GM21576 (cell line): Measurements from ENCODE around the gene CNNM2.
"Not testable (repeated sequence)": the region's sequence is repeated elsewhere in the genome, so short reads cannot be mapped to it uniquely, and the experiment has no call there.

Experiments
- ATAC-seq: cut with Tn5 transposase; IDR thresholded peaks from one replicate; pipeline ENCODE4 v1.9.1; 2021; ENCODE audit warnings: mild to moderate bottlenecking, moderate library complexity; ENCODE audit not compliant: unreplicated experiment

Gene CNNM2

GRCh38 chr10:102923601-102924000 lies 5.5 kb downstream of the CNNM2 start:
- no peak for ATAC-seq

GRCh38 chr10:102926842-102927241 lies 8.7 kb downstream of the CNNM2 start:
- no peak for ATAC-seq

- ATAC-seq: no peak
Measured at GRCh38 chr10:102927311-102928010, 9.4 kb downstream of the CNNM2 start.

GRCh38 chr10:102928442-102928841 lies 10.3 kb downstream of the CNNM2 start:
- not testable (repeated sequence) for ATAC-seq

- no peak for ATAC-seq
Measured at GRCh38 chr10:102930720-102931119, 12.6 kb downstream of the CNNM2 start.

GRCh38 chr10:102931643-102932042 lies 13.5 kb downstream of the CNNM2 start:
- no peak for ATAC-seq

- no peak for ATAC-seq
Measured at GRCh38 chr10:102935505-102935904, 17.4 kb downstream of the CNNM2 start.

GRCh38 chr10:102935939-102936605 lies 18.0 kb downstream of the CNNM2 start:
- ATAC-seq: no peak

GRCh38 chr10:102941401-102941800 lies 23.3 kb downstream of the CNNM2 start:
- no peak for ATAC-seq

GRCh38 chr10:102945449-102945848 lies 27.4 kb downstream of the CNNM2 start:
- no peak for ATAC-seq

GRCh38 chr10:102945962-102946361 lies 27.9 kb downstream of the CNNM2 start:
- no peak for ATAC-seq

- ATAC-seq: no peak
Measured at GRCh38 chr10:102946992-102947391, 28.9 kb downstream of the CNNM2 start.

- no peak for ATAC-seq
Measured at GRCh38 chr10:102948176-102948575, 30.1 kb downstream of the CNNM2 start.

- ATAC-seq: no peak
Measured at GRCh38 chr10:102948786-102949185, 30.7 kb downstream of the CNNM2 start.

GRCh38 chr10:102949916-102950315 lies 31.8 kb downstream of the CNNM2 start:
- ATAC-seq: no peak

- ATAC-seq: no peak
Measured at GRCh38 chr10:102951316-102951715, 33.2 kb downstream of the CNNM2 start.

- ATAC-seq: no peak
Measured at GRCh38 chr10:102959360-102959759, 41.3 kb downstream of the CNNM2 start.

- ATAC-seq: no peak
Measured at GRCh38 chr10:102960157-102960556, 42.1 kb downstream of the CNNM2 start.

GRCh38 chr10:102962267-102962666 lies 44.2 kb downstream of the CNNM2 start:
- ATAC-seq: no peak

GRCh38 chr10:102962951-102963755 lies 45.1 kb downstream of the CNNM2 start:
- ATAC-seq: no peak

- no peak for ATAC-seq
Measured at GRCh38 chr10:102963756-102964025, 45.6 kb downstream of the CNNM2 start.

- not testable (repeated sequence) for ATAC-seq
Measured at GRCh38 chr10:102964064-102964463, 46.0 kb downstream of the CNNM2 start.
